Psoas muscle (tissue), 8 donors: ENCODE results near the gene ELFN1. TPM values are rescaled to one million over a fixed set of nuclear protein-coding genes. Genes with fewer than 3 reads are reported as not detected.
A peak's percentile ranks its signal among the peaks of the same experiment; 100 is the strongest.

Experiments
- ATAC-seq, 4 donors: fragments of 200-7000 bp; cut with Tn5 transposase; one replicate each; pipeline ENCODE4 v1.9.1; 2020; ENCODE audit warnings: moderate library complexity in 3 of 4, mild to moderate bottlenecking in 2 of 4
- DNase-seq, 2 donors: peaks; one replicate each; pipeline ENCODE4 v3.0.0-alpha.2; 2020
- H3K27ac ChIP-seq: fragments of 200-600 bp; one replicate; pipeline ENCODE4 v1.8.0; 2022
- H3K27me3 ChIP-seq, 3 donors: fragments of 200-600 bp in 1 of 3; one replicate each; pipeline versions ENCODE4 v1.6.1 to v1.8.0; 2013 to 2022; ENCODE audit warnings: low read length in 2 of 3, mild to moderate bottlenecking in 2 of 3, moderate library complexity in 1 of 3; ENCODE audit not compliant: insufficient read depth in 3 of 3
- H3K36me3 ChIP-seq, 2 donors: fragments of 200-600 bp in 1 of 2; one replicate each; pipeline versions ENCODE4 v1.6.1 to v1.8.0; 2013 to 2022; ENCODE audit warnings: low read depth in 1 of 2, mild to moderate bottlenecking in 1 of 2, moderate library complexity in 1 of 2; ENCODE audit not compliant: insufficient read depth in 1 of 2
- H3K4me1 ChIP-seq: fragments of 200-600 bp; one replicate; pipeline ENCODE4 v1.8.0; 2022
- H3K4me3 ChIP-seq: fragments of 200-600 bp; one replicate; pipeline ENCODE4 v1.8.0; 2022; ENCODE audit warnings: mild to moderate bottlenecking
- H3K9me3 ChIP-seq: fragments of 200-600 bp; one replicate; pipeline ENCODE4 v1.8.0; 2022
- WGBS, 3 donors: extraction: QIAGEN DNeasy Blood & Tissue Kit; methylation state at CpG; one replicate each; pipeline versions ENCODE4 v1.1.6 to v1.1.7; 2013; 5-methylcytosine and 5-hydroxymethylcytosine counted together
- intact Hi-C, 2 donors: fragments of 100-400 bp; cut with DNase I; formaldehyde crosslinking; loops; one replicate each; pipeline versions ENCODE4 v1.11.0 to v1.14.2; 2022
- polyA plus RNA-seq, 3 donors: library from polyadenylated mRNA; stranded (reverse); fragments of 200-250 nt; gene quantifications; one replicate each; pipeline ENCODE4 v1.2.3, GENCODE V29; 2013
- total RNA-seq, 4 donors: library from RNA; stranded (reverse); fragmentation: NEBNext Ultra II Directional in 2 of 4; extraction: Animal tissue kit (Norgen Biotek cat#: 25700) in 2 of 4; gene quantifications; one replicate each; pipeline versions ENCODE4 v1.2.1 to v1.2.4, GENCODE V29; 2021 to 2023
- TF ChIP-seq, protein P1 (sequence below): fragments of 200-600 bp; IDR thresholded peaks from one replicate; pipeline ENCODE4 v1.8.0; 2022; ENCODE audit warnings: antibody characterized with exemption
- donor health status: healthy with polysubstance abuse.
- donor health status: DM: no; HTN: no; CAD: no; lungs with moderate emphysema.
- donor health status: Bipolar disorder and iron deficiency.
- donor health status: healthy.
- donor health status: DM: yes; HTN: yes; CAD: no.
- donor health status: DM: no; HTN: no; CAD: no.
- donor health status: DM: no; HTN: no; CAD: no.
- donor health status: DM: yes; HTN: yes; CAD: no.

The ELFN1 gene
- total and polyA plus RNA-seq, 7 donors: 0.11 to 0.87 (median 0.64) TPM

DNA sequence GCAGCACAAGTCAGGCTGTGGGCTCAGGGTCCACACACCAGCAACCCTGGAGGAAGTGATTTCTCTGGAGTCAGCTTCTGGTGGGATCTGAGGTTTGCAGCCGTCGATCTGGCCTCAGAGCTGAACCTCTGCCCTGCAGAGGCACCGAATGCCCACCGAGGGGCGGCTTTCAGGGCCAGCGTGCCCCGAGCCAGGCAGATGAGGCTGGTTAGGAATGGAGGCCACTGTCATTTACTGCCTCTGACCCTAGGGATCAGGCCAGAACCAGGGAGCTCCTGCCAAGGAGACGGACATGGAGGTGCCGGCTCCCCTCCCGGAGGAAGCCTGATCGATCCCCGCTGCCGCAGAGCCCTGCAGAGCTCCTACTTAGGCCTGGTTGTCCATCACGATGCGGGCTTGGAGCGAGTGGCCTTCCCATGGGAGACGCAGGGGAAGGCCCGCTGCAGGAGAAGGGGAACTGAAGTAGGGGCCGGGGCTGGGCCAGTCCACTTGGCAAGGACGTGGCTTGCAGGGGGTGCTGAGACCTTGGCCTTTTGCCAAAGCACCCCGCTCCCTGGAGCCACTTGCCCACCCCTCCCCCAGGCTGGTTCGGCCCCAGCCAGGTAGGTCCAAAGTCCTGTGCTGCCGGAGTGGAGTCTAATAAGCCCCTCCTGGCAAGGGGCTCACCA lies 19.6 kb upstream of the ELFN1 start:
- WGBS, 3 donors: 83 to 86% (median 85%) methylated on average over 23 of the region's 23 CpGs
- Histone ChIP-seq H3K4me1 (peaks cover 18% of the 10 kb centered on the region), H3K9me3 (no peaks in the 10 kb centered on the region), H3K27ac (no peak overlapping the region), H3K27me3 (peaks cover 0 to 4% (median 0%) of the 10 kb centered on the region in 3 donors), H3K36me3 (no peaks in the 10 kb centered on the region), H3K4me3 (no peak overlapping the region)
- DNase-seq (peak in 1 of 2 donors; percentile 12), ATAC-seq (no peak)
- intact Hi-C loops: no loop called here
- TF ChIP-seq, protein P1, sequence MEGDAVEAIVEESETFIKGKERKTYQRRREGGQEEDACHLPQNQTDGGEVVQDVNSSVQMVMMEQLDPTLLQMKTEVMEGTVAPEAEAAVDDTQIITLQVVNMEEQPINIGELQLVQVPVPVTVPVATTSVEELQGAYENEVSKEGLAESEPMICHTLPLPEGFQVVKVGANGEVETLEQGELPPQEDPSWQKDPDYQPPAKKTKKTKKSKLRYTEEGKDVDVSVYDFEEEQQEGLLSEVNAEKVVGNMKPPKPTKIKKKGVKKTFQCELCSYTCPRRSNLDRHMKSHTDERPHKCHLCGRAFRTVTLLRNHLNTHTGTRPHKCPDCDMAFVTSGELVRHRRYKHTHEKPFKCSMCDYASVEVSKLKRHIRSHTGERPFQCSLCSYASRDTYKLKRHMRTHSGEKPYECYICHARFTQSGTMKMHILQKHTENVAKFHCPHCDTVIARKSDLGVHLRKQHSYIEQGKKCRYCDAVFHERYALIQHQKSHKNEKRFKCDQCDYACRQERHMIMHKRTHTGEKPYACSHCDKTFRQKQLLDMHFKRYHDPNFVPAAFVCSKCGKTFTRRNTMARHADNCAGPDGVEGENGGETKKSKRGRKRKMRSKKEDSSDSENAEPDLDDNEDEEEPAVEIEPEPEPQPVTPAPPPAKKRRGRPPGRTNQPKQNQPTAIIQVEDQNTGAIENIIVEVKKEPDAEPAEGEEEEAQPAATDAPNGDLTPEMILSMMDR: no peak

DNA sequence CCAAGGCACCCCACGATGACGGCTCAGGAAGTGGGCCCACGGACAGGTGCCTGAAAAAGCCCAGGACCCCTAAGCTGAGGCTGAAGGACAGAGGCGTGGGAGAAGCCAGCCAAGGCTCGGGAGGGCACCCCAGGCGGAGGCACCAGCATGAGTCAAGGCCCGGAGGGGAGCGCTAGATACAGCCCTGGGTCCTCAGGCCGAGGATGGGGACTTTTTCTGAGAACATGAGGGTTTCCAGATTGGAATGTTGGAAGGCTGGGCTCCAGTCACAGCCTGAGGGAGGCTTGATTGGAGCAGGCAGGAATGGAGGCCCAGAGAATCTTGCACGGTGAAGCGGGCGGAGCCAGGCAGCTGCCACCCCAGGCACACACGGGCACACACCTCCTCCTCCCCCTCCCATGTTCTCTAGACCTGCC lies 19.0 kb upstream of the ELFN1 start:
- intact Hi-C loops: no loop called here
- peaks cover 0 to 10% (median 0%) of the 10 kb centered on the region in 3 donors for H3K27me3 ChIP-seq
- DNase-seq: no peak

DNA sequence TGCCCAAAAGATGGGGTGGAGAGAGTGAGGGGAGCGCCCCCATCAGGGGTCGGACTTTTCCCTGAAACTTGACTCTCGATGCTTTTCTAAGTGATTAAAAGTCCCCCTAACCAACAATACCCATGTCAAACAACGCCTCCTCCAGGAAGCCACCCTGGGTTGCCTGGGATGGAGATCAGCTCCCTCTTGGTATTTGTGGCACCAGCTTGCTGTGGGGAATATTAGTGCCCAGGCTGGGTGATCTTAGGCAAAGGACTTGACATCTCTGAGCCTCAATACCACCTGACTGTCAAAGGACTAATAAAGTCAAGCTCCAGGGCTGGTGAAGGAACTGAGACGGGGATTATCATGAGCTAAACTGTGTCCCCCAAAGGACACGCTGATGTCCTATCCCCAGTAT lies 18.2 kb upstream of the ELFN1 start:
- WGBS, 3 donors: 84 to 88% (median 87%) methylated on average over 6 of the region's 6 CpGs
- ATAC-seq: no peak
- Histone ChIP-seq H3K9me3 (no peaks in the 10 kb centered on the region), H3K27me3 (peaks cover 0 to 18% (median 0%) of the 10 kb centered on the region in 3 donors), H3K4me3 (no peak overlapping the region), H3K4me1 (peaks cover 12% of the 10 kb centered on the region), H3K36me3 (no peaks in the 10 kb centered on the region), H3K27ac (no peak overlapping the region)
- TF ChIP-seq, protein P1: no peak
- DNase-seq: no peak
- intact Hi-C loops: loop anchor here in 1 of 2 donors (1.0 kb wide), 1 partner anchor 64 kb away; no protein-coding TSS in a partner anchor

More for the DNA sequence above, 19.0 kb upstream of the ELFN1 start:
- Histone ChIP-seq H3K27ac (no peak overlapping the region), H3K36me3 (no peaks in the 10 kb centered on the region), H3K4me3 (no peak overlapping the region), H3K4me1 (peaks cover 17% of the 10 kb centered on the region), H3K9me3 (no peaks in the 10 kb centered on the region)
- TF ChIP-seq, protein P1: no peak
- ATAC-seq: no peak
- WGBS, 3 donors: 82 to 88% (median 84%) methylated on average over 13 of the region's 13 CpGs

DNA sequence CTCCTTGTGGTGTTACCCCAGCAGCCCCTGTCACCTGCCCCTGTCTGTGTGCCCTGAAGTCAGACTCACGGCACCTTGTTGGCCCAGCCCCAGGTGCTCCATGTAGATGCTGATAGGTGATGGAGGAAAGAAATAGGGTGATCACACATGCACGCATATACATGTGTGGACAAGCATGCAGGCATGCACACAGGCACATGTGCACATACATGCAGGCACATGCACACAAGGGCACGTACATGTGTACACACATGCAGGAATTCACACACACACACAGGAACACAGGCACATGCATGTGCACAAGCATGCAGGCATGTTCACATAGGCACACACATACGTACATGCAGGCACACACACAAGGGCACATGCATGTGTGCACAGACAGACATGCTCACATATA lies 16.6 kb upstream of the ELFN1 start:
- TF ChIP-seq, protein P1: no peak
- Histone ChIP-seq H3K36me3 (no peaks in the 10 kb centered on the region), H3K4me1 (no peaks in the 10 kb centered on the region), H3K9me3 (no peaks in the 10 kb centered on the region), H3K27me3 (peaks cover 0 to 20% (median 0%) of the 10 kb centered on the region in 3 donors), H3K27ac (no peak overlapping the region), H3K4me3 (no peak overlapping the region)
- DNase-seq: no peak
- intact Hi-C loops: no loop called here
- ATAC-seq: no peak
- 91 to 95% (median 94%) methylated on average over 4 of the region's 4 CpGs for WGBS, 3 donors
